AML-193 (cell line): ENCODE data around the gene PLAC8.
"Not testable (repeated sequence)": the region's sequence is repeated elsewhere in the genome, so short reads cannot be mapped to it uniquely, and the experiment has no call there.

ENCODE experiments used
- DNase-seq, 2 experiments: peaks; one replicate each; lab custom pipeline; 2025; lab: John Stamatoyannopoulos, UW

PLAC8 gene

GRCh38 chr4:83112231-83112630, 2.3 kb downstream of the PLAC8 start:
- peak; percentile 89 to 94 for DNase-seq

GRCh38 chr4:83111751-83112141, 2.8 kb downstream of the PLAC8 start:
- peak in 1 of 2 experiments; percentile 32 for DNase-seq

GRCh38 chr4:83110970-83111750, 3.4 kb downstream of the PLAC8 start:
- no peak for DNase-seq

GRCh38 chr4:83110223-83110945, 4.1 kb downstream of the PLAC8 start:
- peak; percentile 79 for DNase-seq

- DNase-seq = no peak
Observed at GRCh38 chr4:83109480-83110222, 4.9 kb downstream of the PLAC8 start.

GRCh38 chr4:83108101-83108861, 6.2 kb downstream of the PLAC8 start:
- no peak for DNase-seq

GRCh38 chr4:83107631-83108030, 6.9 kb downstream of the PLAC8 start:
- no peak for DNase-seq

- DNase-seq = no peak
Observed at GRCh38 chr4:83104991-83105390, 9.5 kb downstream of the PLAC8 start.

- no peak for DNase-seq
Observed at GRCh38 chr4:83096397-83096796, 18.1 kb downstream of the PLAC8 start.

- DNase-seq = no peak
Observed at GRCh38 chr4:83093060-83093640, 21.4 kb downstream of the PLAC8 start.

- DNase-seq = no peak
Observed at GRCh38 chr4:83089410-83090157, 24.9 kb downstream of the PLAC8 start.

GRCh38 chr4:83084956-83085355, 29.6 kb downstream of the PLAC8 start:
- not testable (repeated sequence) for DNase-seq

GRCh38 chr4:83083925-83084475, 30.5 kb downstream of the PLAC8 start:
- no peak for DNase-seq

- DNase-seq = peak; percentile 54 to 55
Observed at GRCh38 chr4:83082777-83083176, 31.8 kb downstream of the PLAC8 start.

- DNase-seq = no peak
Observed at GRCh38 chr4:83080561-83080960, 34.0 kb downstream of the PLAC8 start.

- DNase-seq = no peak
Observed at GRCh38 chr4:83075311-83076095, 39.0 kb downstream of the PLAC8 start.

- not testable (repeated sequence) for DNase-seq
Observed at GRCh38 chr4:83074783-83075182, 39.7 kb downstream of the PLAC8 start.

GRCh38 chr4:83074086-83074704, 40.3 kb downstream of the PLAC8 start:
- peak; percentile 89 to 90 for DNase-seq

GRCh38 chr4:83071116-83071515, 43.4 kb downstream of the PLAC8 start:
- no peak for DNase-seq
